ENCODE results near the gene ALAD.

GRCh38 chr9:113446323-113446740, 45.2 kb upstream of the ALAD start:
- TF ChIP-seq CTCF (IDR thresholded peaks at IDR 0.05; ENCODE audit: low read length) (peak; percentile 67), EZH2phosphoT487 (IDR thresholded peaks at IDR 0.05; ENCODE audit: low read length) (no peak)

All from MM.1S (cell line).